Natural killer cell (primary cell): ENCODE measurements around the gene ILKAP. TPM values are rescaled to one million over a fixed set of nuclear protein-coding genes. Genes with fewer than 3 reads are reported as not detected.

ENCODE experiments used
- ATAC-seq, 3 donors: fragments of 150-1000 bp in 2 of 3; fragments of 200-7000 bp in 1 of 3; cut with Tn5 transposase; 1 replicate in 1 of 3; 2 replicates in 2 of 3; pipeline ENCODE4 v1.10.0; 2021; ENCODE audit warnings: mild to moderate bottlenecking in 2 of 3, moderate library complexity in 2 of 3
- DNase-seq, 2 donors: peaks; one replicate each; pipeline versions ENCODE4 v3.0.0 to v3.0.0-alpha.2; 2013 to 2021; ENCODE audit warnings: mixed read lengths in 1 of 2
- H3K27ac ChIP-seq: one replicate; pipeline ENCODE4 v1.5.1; 2013; ENCODE audit warnings: mild to moderate bottlenecking, low read length
- H3K27me3 ChIP-seq: one replicate; pipeline ENCODE4 v1.6.1; 2013; ENCODE audit warnings: low read length; ENCODE audit not compliant: control insufficient read depth, insufficient read depth
- H3K36me3 ChIP-seq: one replicate; pipeline ENCODE4 v1.6.1; 2013; ENCODE audit warnings: low read length; ENCODE audit not compliant: control insufficient read depth, insufficient read depth
- H3K4me1 ChIP-seq: one replicate; pipeline ENCODE4 v1.6.1; 2013; ENCODE audit warnings: low read length; ENCODE audit not compliant: control insufficient read depth, insufficient read depth
- H3K4me3 ChIP-seq: one replicate; pipeline ENCODE4 v1.5.1; 2013; ENCODE audit warnings: low read length
- H3K9me3 ChIP-seq: one replicate; pipeline ENCODE4 v1.6.1; 2013; ENCODE audit warnings: low read length; ENCODE audit not compliant: control insufficient read depth, insufficient read depth
- H3K27ac Mint-ChIP-seq, 2 donors: one replicate each; pipeline ENCODE4 v1.8.0; 2022; ENCODE audit warnings: mild to moderate bottlenecking in 2 of 2, mixed read lengths in 2 of 2, moderate library complexity in 1 of 2
- H3K27me3 Mint-ChIP-seq, 2 donors: one replicate each; pipeline ENCODE4 v1.8.0; 2022; ENCODE audit warnings: low read depth in 2 of 2, mixed read lengths in 2 of 2
- H3K36me3 Mint-ChIP-seq: one replicate; pipeline ENCODE4 v1.8.0; 2022; ENCODE audit warnings: mixed read lengths
- H3K4me1 Mint-ChIP-seq, 2 donors: one replicate each; pipeline ENCODE4 v1.8.0; 2022; ENCODE audit warnings: mixed read lengths in 2 of 2
- H3K4me3 Mint-ChIP-seq: one replicate; pipeline ENCODE4 v1.8.0; 2022; ENCODE audit warnings: mild to moderate bottlenecking, moderate library complexity, mixed read lengths
- H3K9me3 Mint-ChIP-seq, 2 donors: one replicate each; pipeline ENCODE4 v1.8.0; 2022; ENCODE audit warnings: mixed read lengths in 2 of 2
- WGBS: methylation state at CpG from one replicate; pipeline ENCODE4 v1.1.7; 2013; ENCODE audit warnings: missing lambda C conversion rate; ENCODE audit not compliant: insufficient coverage; 5-methylcytosine and 5-hydroxymethylcytosine counted together
- intact Hi-C: fragments of 100-400 bp; cut with micrococcal nuclease; formaldehyde crosslinking; loops from one replicate; pipeline ENCODE4 v1.14.2; 2022
- total RNA-seq, 4 donors: library from RNA; stranded (reverse); fragments of 120-200 nt in 1 of 4; gene quantifications; one replicate each; pipeline versions ENCODE4 v1.2.3 to v1.2.4, GENCODE V29; 2013 to 2022
- TF ChIP-seq, protein P1 (sequence below): fragments of 200-600 bp; IDR thresholded peaks from one replicate; pipeline ENCODE4 v1.8.0; 2022; ENCODE audit warnings: antibody characterized with exemption

The ILKAP gene
- total RNA-seq, 3 donors from 2014 or later (not counting 1 experiment from before 2014, with no cell fraction given): 146 to 200 (median 183) TPM

- H3K27ac Mint-ChIP-seq: no peak overlapping the region
- Histone ChIP-seq H3K4me1 (peaks cover 5% of the 10 kb centered on the region), H3K9me3 (no peaks in the 10 kb centered on the region), H3K27ac (no peak overlapping the region), H3K27me3 (no peaks in the 10 kb centered on the region), H3K4me3 (no peak overlapping the region), H3K36me3 (no peaks in the 10 kb centered on the region)
- 94% methylated on average over 19 of the region's 19 CpGs for WGBS
- DNase-seq: no peak
- intact Hi-C loops: no loop called here
- H3K4me3 Mint-ChIP-seq: no peak overlapping the region
- no peaks in the 10 kb centered on the region for H3K9me3 Mint-ChIP-seq
- no peaks in the 10 kb centered on the region for H3K36me3 Mint-ChIP-seq
- TF ChIP-seq, protein P1, sequence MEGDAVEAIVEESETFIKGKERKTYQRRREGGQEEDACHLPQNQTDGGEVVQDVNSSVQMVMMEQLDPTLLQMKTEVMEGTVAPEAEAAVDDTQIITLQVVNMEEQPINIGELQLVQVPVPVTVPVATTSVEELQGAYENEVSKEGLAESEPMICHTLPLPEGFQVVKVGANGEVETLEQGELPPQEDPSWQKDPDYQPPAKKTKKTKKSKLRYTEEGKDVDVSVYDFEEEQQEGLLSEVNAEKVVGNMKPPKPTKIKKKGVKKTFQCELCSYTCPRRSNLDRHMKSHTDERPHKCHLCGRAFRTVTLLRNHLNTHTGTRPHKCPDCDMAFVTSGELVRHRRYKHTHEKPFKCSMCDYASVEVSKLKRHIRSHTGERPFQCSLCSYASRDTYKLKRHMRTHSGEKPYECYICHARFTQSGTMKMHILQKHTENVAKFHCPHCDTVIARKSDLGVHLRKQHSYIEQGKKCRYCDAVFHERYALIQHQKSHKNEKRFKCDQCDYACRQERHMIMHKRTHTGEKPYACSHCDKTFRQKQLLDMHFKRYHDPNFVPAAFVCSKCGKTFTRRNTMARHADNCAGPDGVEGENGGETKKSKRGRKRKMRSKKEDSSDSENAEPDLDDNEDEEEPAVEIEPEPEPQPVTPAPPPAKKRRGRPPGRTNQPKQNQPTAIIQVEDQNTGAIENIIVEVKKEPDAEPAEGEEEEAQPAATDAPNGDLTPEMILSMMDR: no peak
- no peaks in the 10 kb centered on the region for H3K27me3 Mint-ChIP-seq
- ATAC-seq: no peak
- H3K4me1 Mint-ChIP-seq: no peaks in the 10 kb centered on the region
Observed at GRCh38 chr2:238124488-238125126, 78.9 kb downstream of the ILKAP start.

DNA sequence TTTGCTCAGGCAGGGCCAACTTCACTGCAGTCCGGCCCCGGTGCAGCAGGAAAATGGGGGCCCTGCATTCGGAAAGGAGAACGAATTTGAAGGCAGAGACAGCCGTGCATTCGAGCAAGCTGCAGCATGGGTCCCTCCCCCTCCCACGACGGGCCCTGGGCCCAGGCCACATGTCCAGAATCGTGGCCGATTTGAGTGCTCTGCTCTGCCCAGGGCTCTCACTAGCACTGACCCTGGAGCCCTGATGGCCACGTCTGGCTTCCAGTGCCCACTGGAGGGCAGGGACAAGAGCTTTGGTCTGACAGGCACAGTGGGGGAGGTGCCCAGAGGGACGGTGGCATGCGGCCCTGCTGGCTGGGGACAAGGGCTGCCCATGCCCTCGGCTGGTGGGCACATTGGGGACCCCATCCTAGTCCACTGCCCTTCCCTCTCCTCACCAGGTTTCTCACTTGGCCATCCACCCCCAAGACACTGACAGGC lies 79.5 kb downstream of the ILKAP start:
- H3K27ac Mint-ChIP-seq: no peak overlapping the region
- 89% methylated on average over 14 of the region's 14 CpGs for WGBS

GRCh38 chr2:238123218-238123971 lies 80.1 kb downstream of the ILKAP start:
- no peak for ATAC-seq
- no peaks in the 10 kb centered on the region for H3K9me3 Mint-ChIP-seq
- H3K36me3 Mint-ChIP-seq: no peaks in the 10 kb centered on the region
- H3K4me3 Mint-ChIP-seq: no peak overlapping the region
- Histone ChIP-seq H3K36me3 (no peaks in the 10 kb centered on the region), H3K4me1 (peaks cover 5% of the 10 kb centered on the region), H3K27ac (no peak overlapping the region), H3K27me3 (no peaks in the 10 kb centered on the region), H3K9me3 (no peaks in the 10 kb centered on the region), H3K4me3 (no peak overlapping the region)
- H3K27ac Mint-ChIP-seq: no peak overlapping the region
- intact Hi-C loops: no loop called here
- TF ChIP-seq, protein P1: no peak
- H3K27me3 Mint-ChIP-seq: peaks cover 0 to 7% of the 10 kb centered on the region in 2 donors
- no peak for DNase-seq
- 86% methylated on average over 22 of the region's 22 CpGs for WGBS
- no peaks in the 10 kb centered on the region for H3K4me1 Mint-ChIP-seq

More for the DNA sequence above, 79.5 kb downstream of the ILKAP start:
- TF ChIP-seq, protein P1: no peak
- DNase-seq: no peak
- Histone ChIP-seq H3K4me1 (peaks cover 5% of the 10 kb centered on the region), H3K27me3 (no peaks in the 10 kb centered on the region), H3K27ac (no peak overlapping the region), H3K4me3 (no peak overlapping the region), H3K36me3 (no peaks in the 10 kb centered on the region), H3K9me3 (no peaks in the 10 kb centered on the region)
- Mint-ChIP-seq H3K4me1 (no peaks in the 10 kb centered on the region), H3K9me3 (no peaks in the 10 kb centered on the region), H3K36me3 (no peaks in the 10 kb centered on the region), H3K27me3 (peaks cover 0 to 2% of the 10 kb centered on the region in 2 donors), H3K4me3 (no peak overlapping the region)
- no peak for ATAC-seq
- intact Hi-C loops: no loop called here
